Mammary epithelial cell (primary cell): ENCODE data around the gene KCNB1.

Source experiments
- EZH2 ChIP-seq: IDR thresholded peaks from 2 replicates; pipeline ENCODE4 v1.6.1; 2012; ENCODE audit warnings: low read length, inconsistent platforms, borderline replicate concordance
- TF ChIP-seq, protein P1 (sequence below), 2 donors: IDR thresholded peaks in 1 of 2; conservative IDR thresholded peaks in 1 of 2; 2 replicates each; pipeline ENCODE4 v1.5.1; 2011 to 2012; ENCODE audit warnings: inconsistent platforms in 2 of 2, low read length in 2 of 2, mild to moderate bottlenecking in 2 of 2, control low read depth in 1 of 2, low read depth in 1 of 2; ENCODE audit not compliant: insufficient read depth in 1 of 2; ENCODE audit errors: extremely low read depth in 1 of 2

DNA sequence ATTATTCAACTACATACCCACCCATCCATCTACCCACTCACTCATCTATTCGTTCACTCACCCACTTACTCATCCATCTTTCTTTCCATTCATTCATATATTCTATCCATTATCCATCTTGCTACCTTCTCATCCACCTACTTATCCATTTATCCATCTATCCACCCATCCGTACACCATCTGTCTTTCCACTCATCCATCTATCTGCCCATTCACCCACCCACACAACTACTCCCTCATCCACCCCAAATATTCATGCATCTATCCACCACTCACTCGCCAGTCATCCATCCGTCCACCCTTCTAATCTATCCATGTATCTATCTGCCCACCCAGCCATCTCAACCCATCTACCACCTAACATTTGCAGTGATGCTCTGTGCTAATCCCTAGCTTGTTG is 13.6 kb upstream of the KCNB1 start:
- TF ChIP-seq, protein P1, sequence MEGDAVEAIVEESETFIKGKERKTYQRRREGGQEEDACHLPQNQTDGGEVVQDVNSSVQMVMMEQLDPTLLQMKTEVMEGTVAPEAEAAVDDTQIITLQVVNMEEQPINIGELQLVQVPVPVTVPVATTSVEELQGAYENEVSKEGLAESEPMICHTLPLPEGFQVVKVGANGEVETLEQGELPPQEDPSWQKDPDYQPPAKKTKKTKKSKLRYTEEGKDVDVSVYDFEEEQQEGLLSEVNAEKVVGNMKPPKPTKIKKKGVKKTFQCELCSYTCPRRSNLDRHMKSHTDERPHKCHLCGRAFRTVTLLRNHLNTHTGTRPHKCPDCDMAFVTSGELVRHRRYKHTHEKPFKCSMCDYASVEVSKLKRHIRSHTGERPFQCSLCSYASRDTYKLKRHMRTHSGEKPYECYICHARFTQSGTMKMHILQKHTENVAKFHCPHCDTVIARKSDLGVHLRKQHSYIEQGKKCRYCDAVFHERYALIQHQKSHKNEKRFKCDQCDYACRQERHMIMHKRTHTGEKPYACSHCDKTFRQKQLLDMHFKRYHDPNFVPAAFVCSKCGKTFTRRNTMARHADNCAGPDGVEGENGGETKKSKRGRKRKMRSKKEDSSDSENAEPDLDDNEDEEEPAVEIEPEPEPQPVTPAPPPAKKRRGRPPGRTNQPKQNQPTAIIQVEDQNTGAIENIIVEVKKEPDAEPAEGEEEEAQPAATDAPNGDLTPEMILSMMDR (conservative IDR thresholded peaks at IDR 0.05 in 1 of 2, IDR thresholded peaks at IDR 0.05 in 1 of 2; ENCODE audit: extremely low read depth in 1 of 2, insufficient read depth in 1 of 2, low read depth in 1 of 2, low read length in 2 of 2): no peak
- TF ChIP-seq EZH2: no peak
